Kidney (tissue), 14 donors: ENCODE data around the gene TRPC4AP. TPM values are rescaled to one million over a fixed set of nuclear protein-coding genes. Genes with fewer than 3 reads are reported as not detected.

Experiments
- DNase-seq, 5 donors: peaks; one replicate each; pipeline ENCODE4 v3.0.0-alpha.2; 2013 to 2020
- FAIRE-seq: peaks from 2 replicates; lab custom pipeline; 2012; peaks lifted over from hg19 to GRCh38; lab: Jason Lieb, UNC
- H3K27ac ChIP-seq, 2 donors: one replicate each; pipeline ENCODE4 v1.7.0; 2013; ENCODE audit warnings: low read depth in 2 of 2, low read length in 2 of 2, inconsistent platforms in 1 of 2
- H3K27me3 ChIP-seq: one replicate; pipeline ENCODE4 v1.7.1; 2013; ENCODE audit warnings: low read length, inconsistent platforms; ENCODE audit not compliant: control insufficient read depth, insufficient read depth
- H3K36me3 ChIP-seq, 3 donors: one replicate each; pipeline versions ENCODE4 v1.7.0 to v1.7.1; 2013; ENCODE audit warnings: low read length in 3 of 3, control low read depth in 1 of 3, inconsistent platforms in 1 of 3; ENCODE audit not compliant: insufficient read depth in 3 of 3, control insufficient read depth in 2 of 3
- H3K4me1 ChIP-seq, 3 donors: one replicate each; pipeline versions ENCODE4 v1.7.0 to v1.7.1; 2013; ENCODE audit warnings: low read length in 3 of 3, inconsistent platforms in 1 of 3, low read depth in 1 of 3; ENCODE audit not compliant: control insufficient read depth in 2 of 3, insufficient read depth in 2 of 3
- H3K4me3 ChIP-seq, 3 donors: one replicate each; pipeline versions ENCODE4 v1.7.0 to v1.8.1; 2013; ENCODE audit warnings: low read length in 3 of 3, control low read depth in 1 of 3, inconsistent platforms in 1 of 3
- H3K9ac ChIP-seq, 3 donors: one replicate each; pipeline versions ENCODE4 v1.7.0 to v1.7.1; 2013; ENCODE audit warnings: low read length in 3 of 3, control low read depth in 1 of 3, inconsistent platforms in 1 of 3
- H3K9me3 ChIP-seq, 3 donors: one replicate each; pipeline versions ENCODE4 v1.7.0 to v1.7.1; 2013; ENCODE audit warnings: low read length in 3 of 3, control low read depth in 1 of 3, inconsistent platforms in 1 of 3; ENCODE audit not compliant: control insufficient read depth in 2 of 3, insufficient read depth in 1 of 3
- intact Hi-C: fragments of 100-400 bp; cut with DNase I; formaldehyde crosslinking; loops from one replicate; pipeline ENCODE4 v1.11.1; 2022
- polyA plus RNA-seq: library from polyadenylated mRNA; stranded (reverse); fragments of 350-450 nt; fragmentation: Illumina TruSeq; extraction: RNeasy Lipid Tissue Mini Kit (QIAGEN cat#74804); gene quantifications from one replicate; pipeline ENCODE4 v1.2.3, GENCODE V29; 2014; ENCODE audit warnings: low read depth, low replicate concordance; ENCODE audit not compliant: insufficient read depth
- total RNA-seq: library from RNA; stranded (reverse); fragmentation: NEBNext Ultra II Directional; extraction: Animal tissue kit (Norgen Biotek cat#: 25700); gene quantifications from one replicate; pipeline ENCODE4 v1.2.1, GENCODE V29; 2021
- TF ChIP-seq, protein P1 (sequence below): IDR thresholded peaks from 3 replicates; pipeline ENCODE4 v1.5.1; 2012; ENCODE audit warnings: mild to moderate bottlenecking, moderate library complexity, borderline replicate concordance; ENCODE audit not compliant: insufficient read depth; ENCODE audit errors: extremely low read depth
- donor health status: control.
- donor health status: control.
- donor health status: control.
- donor health status: control.
- donor health status: control.
- donor health status: DM: yes; HTN: yes; CAD: no.
- donor health status: Normal renal cell carcinoma (clear cell type).

TRPC4AP gene
- total and polyA plus RNA-seq, 2 donors from 2014 or later, result 36.5 to 51.2 TPM

DNA sequence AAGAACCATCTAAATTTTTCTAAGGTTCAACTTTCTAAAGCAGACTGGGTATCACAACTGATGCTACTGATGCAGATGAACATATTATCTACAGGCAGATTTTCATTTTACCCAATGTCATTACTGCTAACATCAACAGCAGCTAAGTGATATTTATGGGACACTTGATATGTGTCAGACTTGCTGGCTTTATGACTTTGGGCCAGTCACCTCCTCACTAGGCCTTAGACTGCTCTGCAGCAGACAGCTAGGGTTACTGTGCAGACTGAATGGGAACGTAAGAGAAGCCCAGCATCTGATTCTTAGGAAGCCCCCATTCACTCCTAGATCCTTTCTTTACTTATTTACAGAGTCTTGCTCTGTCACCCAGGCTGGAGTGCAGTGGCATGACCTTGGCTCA lies 70.8 kb downstream of the TRPC4AP start:
- H3K27ac ChIP-seq, result no peak overlapping the region
- intact Hi-C loops, result no loop called here

DNA sequence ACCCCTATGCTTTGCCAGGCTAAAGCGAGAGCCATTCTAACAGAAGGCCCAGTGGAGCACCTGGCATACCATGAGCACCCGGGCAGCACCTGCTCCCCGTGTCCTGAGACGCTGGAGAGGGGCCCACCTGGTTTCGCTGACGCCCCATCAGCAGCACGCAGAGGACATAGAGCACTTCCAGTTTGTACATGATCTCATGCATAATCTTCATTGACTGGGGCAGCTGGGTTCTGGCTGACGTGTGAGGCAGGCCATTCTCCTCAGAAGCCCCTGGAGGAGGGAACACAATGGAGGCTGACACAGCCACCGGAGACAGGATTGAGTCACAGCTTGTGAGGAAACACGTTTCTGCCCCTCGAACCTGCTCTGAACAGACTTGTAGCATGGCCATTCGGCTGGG lies 71.5 kb downstream of the TRPC4AP start:
- no peak overlapping the region for H3K9ac ChIP-seq
- DNase-seq, result no peak
- H3K27ac ChIP-seq, result no peak overlapping the region
- TF ChIP-seq, protein P1, sequence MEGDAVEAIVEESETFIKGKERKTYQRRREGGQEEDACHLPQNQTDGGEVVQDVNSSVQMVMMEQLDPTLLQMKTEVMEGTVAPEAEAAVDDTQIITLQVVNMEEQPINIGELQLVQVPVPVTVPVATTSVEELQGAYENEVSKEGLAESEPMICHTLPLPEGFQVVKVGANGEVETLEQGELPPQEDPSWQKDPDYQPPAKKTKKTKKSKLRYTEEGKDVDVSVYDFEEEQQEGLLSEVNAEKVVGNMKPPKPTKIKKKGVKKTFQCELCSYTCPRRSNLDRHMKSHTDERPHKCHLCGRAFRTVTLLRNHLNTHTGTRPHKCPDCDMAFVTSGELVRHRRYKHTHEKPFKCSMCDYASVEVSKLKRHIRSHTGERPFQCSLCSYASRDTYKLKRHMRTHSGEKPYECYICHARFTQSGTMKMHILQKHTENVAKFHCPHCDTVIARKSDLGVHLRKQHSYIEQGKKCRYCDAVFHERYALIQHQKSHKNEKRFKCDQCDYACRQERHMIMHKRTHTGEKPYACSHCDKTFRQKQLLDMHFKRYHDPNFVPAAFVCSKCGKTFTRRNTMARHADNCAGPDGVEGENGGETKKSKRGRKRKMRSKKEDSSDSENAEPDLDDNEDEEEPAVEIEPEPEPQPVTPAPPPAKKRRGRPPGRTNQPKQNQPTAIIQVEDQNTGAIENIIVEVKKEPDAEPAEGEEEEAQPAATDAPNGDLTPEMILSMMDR, result no peak
- peaks cover 2 to 23% (median 17%) of the 10 kb centered on the region in 3 donors for H3K36me3 ChIP-seq
- no peaks in the 10 kb centered on the region for H3K9me3 ChIP-seq
- intact Hi-C loops, result no loop called here
- no peak overlapping the region for H3K4me3 ChIP-seq
- no peak for FAIRE-seq
- no peaks in the 10 kb centered on the region for H3K27me3 ChIP-seq
- no peaks in the 10 kb centered on the region for H3K4me1 ChIP-seq

More for the DNA sequence above, 70.8 kb downstream of the TRPC4AP start:
- Histone ChIP-seq H3K9me3 (no peaks in the 10 kb centered on the region), H3K4me1 (no peaks in the 10 kb centered on the region), H3K9ac (no peak overlapping the region), H3K36me3 (peaks cover under 1 to 21% (median 16%) of the 10 kb centered on the region in 3 donors), H3K27me3 (no peaks in the 10 kb centered on the region), H3K4me3 (no peak overlapping the region)
- DNase-seq (no peak), FAIRE-seq (no peak)
- TF ChIP-seq, protein P1, result no peak

DNA sequence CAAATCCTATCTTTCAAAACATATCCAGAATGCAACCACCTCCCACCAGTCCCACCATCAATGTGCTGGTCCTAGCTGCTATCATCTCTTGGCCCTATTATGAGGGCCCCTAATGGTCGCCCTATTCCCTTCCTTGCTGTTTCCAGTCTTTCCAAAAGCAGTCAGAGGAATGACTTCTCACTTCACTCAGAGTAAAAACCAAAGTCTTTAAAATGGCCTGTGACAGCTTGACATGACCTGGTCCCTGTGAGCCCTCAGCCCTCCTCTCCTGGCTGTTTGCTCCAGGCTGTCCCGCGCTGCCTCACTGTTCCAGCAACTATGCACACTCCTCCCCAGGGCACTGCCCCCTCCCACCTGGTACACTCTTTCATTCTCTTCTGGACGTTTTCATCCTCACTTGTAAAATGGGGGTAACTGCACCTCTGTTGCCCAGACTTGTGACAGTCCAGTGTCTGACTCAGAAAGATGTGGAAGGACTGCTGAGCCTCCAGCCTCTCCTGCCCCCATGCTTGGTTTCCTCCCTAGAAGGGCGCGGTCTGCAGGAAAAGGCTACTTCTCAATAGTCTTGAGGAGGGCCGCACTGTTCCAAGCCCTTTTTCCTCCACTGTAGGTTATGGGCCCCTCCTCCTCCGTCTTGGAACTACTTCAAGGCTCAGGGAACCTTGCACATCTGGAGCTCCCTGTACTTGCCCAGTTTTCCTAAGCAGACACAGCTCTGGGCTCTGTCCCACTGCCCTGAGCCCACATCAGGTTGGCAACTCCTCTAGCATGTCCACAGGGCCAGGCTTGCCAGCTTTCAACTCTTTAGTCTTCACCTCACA lies 72.3 kb downstream of the TRPC4AP start:
- DNase-seq, result no peak
- Histone ChIP-seq H3K27ac (no peak overlapping the region), H3K4me3 (no peak overlapping the region), H3K9ac (no peak overlapping the region), H3K4me1 (no peaks in the 10 kb centered on the region), H3K9me3 (no peaks in the 10 kb centered on the region), H3K27me3 (no peaks in the 10 kb centered on the region), H3K36me3 (peaks cover 5 to 23% (median 18%) of the 10 kb centered on the region in 3 donors)
- intact Hi-C loops, result no loop called here
- no peak for FAIRE-seq
- TF ChIP-seq, protein P1, result no peak
